GM10847 (cell line): ENCODE data around the gene CHRNB4.

Experiments used
- POLR2A ChIP-seq: IDR thresholded peaks from 2 replicates; pipeline ENCODE4 v1.6.1; 2011; ENCODE audit not compliant: insufficient read length; ENCODE audit errors: extremely low read depth

The CHRNB4 gene

DNA sequence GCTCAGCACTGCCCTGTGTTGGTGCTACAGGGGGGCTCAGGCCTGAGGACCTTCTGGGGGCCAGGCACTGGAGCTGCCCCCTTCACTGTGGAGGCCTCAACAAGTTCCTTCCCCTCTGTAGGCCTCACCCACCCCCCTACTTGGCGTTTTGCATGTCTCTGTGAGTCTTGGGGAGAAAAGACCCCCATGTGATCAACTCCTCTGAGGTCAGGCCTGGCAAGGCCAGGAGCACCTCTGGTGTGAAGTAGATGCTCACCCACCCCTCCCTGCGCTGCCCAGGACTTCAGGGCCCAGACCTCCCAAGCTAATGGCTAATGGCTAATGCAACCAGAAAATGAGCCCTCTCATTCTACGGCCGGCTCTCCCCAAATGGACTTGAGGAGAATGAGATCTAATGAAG is 34.2 kb upstream of the CHRNB4 start:
- TF ChIP-seq POLR2A, result no peak

DNA sequence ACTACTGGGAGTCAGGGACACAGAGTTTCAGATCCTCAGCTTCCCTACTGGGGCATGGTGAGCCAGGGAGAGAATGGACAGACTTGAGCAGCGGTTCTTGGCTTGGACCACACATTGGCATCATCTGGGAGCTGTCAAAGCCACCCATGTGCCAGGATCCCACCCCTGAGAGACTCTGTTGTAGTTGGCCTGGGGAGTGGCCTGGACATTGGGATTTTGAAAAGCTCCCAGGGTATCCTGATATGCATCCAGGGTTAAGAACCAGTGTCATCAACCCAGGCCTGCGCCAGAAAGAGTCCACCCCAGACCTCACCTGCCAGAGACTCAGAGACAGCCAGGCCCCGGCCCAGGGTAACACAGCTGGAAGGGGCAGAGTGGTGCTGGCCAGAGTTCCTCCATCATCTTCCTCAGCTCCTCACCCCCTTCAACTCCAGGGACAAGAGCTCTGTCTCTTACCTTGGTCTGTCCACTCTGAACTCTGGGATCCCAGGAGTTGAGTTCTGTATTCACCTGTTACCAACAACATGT is 33.0 kb upstream of the CHRNB4 start:
- TF ChIP-seq POLR2A, result no peak

GRCh38 chr15:78673476-78673875 is 32.5 kb upstream of the CHRNB4 start:
- no peak for TF ChIP-seq POLR2A

- TF ChIP-seq POLR2A, result no peak
Observed at GRCh38 chr15:78672285-78673014, 31.4 kb upstream of the CHRNB4 start.

GRCh38 chr15:78671626-78672211 is 30.7 kb upstream of the CHRNB4 start:
- TF ChIP-seq POLR2A, result no peak

DNA sequence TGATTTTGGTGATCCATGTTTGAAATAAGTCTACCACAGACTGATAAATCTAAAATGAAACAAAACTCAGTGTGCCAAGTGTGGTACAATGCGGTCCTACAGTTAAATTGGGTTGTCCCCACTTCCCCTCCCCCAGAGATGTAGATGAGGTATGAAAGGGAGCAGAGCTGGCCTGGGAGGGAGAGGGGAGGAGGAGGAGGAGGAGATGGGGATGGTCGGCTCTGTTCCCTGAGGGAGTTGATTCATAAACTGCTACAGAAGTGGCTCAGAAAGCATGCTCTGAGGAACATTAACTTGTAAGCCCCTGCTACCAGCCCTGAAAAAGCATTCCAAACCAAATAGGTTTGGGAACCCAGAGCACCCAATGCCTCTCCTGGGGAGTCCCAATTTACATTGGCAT is 28.0 kb upstream of the CHRNB4 start:
- no peak for TF ChIP-seq POLR2A

- TF ChIP-seq POLR2A, result no peak
Observed at GRCh38 chr15:78667578-78668236, 26.7 kb upstream of the CHRNB4 start.

DNA sequence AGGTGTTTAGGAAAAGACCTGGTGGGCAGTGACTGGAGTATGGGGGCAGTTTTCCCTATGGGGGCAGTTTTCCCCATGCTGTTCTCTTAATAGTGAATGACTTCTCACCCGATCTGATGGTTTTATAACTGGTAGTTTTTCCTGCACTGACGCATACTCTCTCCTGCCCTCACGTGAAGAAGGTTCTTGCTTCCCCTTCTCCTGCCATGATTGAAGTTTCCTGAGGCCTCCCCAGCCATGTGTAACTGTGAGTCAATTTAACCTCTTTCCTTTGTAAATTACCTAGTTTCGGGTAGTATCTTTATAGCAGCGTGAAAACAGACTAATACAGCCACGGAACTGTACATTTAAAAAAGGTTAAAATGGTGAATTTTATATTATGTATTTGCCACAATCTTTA is 25.0 kb upstream of the CHRNB4 start:
- TF ChIP-seq POLR2A, result no peak

DNA sequence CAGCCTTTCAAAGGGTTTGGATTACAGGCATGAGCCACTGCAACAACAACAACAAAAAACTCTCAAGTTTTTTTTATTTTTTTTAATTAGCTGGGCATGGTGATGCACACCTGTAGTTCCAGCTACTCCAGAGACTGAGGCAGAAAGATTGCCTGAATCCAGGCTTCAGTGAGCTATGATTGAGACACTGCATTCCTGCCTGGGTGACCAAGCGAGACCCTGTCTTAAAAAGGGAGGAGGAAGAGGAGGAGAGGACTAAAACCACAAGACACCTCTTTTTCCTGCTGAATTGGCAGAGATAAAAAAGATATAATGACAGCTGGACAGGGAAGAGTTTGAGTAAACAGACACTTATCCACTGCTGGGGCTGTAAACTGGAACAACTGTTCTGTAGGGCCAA is 22.7 kb upstream of the CHRNB4 start:
- no peak for TF ChIP-seq POLR2A

GRCh38 chr15:78662028-78662427 is 21.0 kb upstream of the CHRNB4 start:
- TF ChIP-seq POLR2A, result no peak

- no peak for TF ChIP-seq POLR2A
Observed at GRCh38 chr15:78661001-78661400, 20.0 kb upstream of the CHRNB4 start.

GRCh38 chr15:78660584-78660983 is 19.6 kb upstream of the CHRNB4 start:
- no peak for TF ChIP-seq POLR2A

- no peak for TF ChIP-seq POLR2A
Observed at GRCh38 chr15:78658823-78659222, 17.8 kb upstream of the CHRNB4 start.

DNA sequence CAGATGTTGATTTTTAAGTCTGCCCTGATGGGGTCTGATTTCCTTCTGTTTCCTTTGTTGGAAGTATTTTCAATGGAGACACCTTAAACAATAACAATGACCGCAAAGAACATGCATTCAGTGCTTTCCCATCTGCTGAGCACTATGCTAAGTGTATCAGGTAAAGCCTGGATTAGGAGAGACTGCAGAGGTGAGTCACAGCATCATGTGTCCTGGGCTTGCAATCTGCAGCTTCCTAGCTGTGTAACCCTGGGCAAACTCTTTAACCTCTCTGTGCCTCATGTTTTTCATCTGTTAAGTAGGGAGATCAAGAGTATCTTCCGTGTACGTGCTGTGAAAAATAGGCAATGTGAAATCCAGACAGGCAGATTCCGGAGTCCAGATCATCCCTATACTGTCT is 13.3 kb upstream of the CHRNB4 start:
- TF ChIP-seq POLR2A, result no peak

GRCh38 chr15:78651930-78652615 is 11.1 kb upstream of the CHRNB4 start:
- TF ChIP-seq POLR2A, result no peak

GRCh38 chr15:78651007-78651406 is 10.0 kb upstream of the CHRNB4 start:
- no peak for TF ChIP-seq POLR2A

- no peak for TF ChIP-seq POLR2A
Observed at GRCh38 chr15:78650022-78650421, 9.0 kb upstream of the CHRNB4 start.
